Right atrium auricular region (tissue), 2 donors: Measurements from ENCODE around the gene TTC9. TPM values are rescaled to one million over a fixed set of nuclear protein-coding genes. Genes with fewer than 3 reads are reported as not detected.

Source experiments
- DNase-seq: peaks from one replicate; pipeline ENCODE4 v3.0.0-alpha.2; 2019; ENCODE audit warnings: low spot score
- H3K27ac ChIP-seq, 2 donors: fragments of 200-600 bp; sonication (generic); 1 replicate in 1 of 2; 2 replicates in 1 of 2; pipeline ENCODE4 v1.5.1; 2016 to 2019
- H3K27me3 ChIP-seq, 2 donors: fragments of 200-600 bp; sonication (generic); one replicate each; pipeline versions ENCODE4 v1.5.1 to v1.6.0; 2017 to 2019
- H3K36me3 ChIP-seq: fragments of 200-600 bp; sonication (generic); one replicate; pipeline ENCODE4 v1.5.1; 2016
- H3K4me1 ChIP-seq, 2 donors: fragments of 200-600 bp; sonication (generic); one replicate each; pipeline versions ENCODE4 v1.5.1 to v1.6.0; 2017 to 2019
- H3K4me3 ChIP-seq, 2 donors: fragments of 200-600 bp; sonication (generic); 1 replicate in 1 of 2; 2 replicates in 1 of 2; pipeline ENCODE4 v1.5.1; 2017 to 2019; ENCODE audit warnings: mild to moderate bottlenecking in 1 of 2, moderate library complexity in 1 of 2
- H3K9me3 ChIP-seq, 2 donors: fragments of 200-600 bp; sonication (generic); one replicate each; pipeline ENCODE4 v1.5.1; 2019
- CTCF ChIP-seq, 2 donors: fragments of 200-600 bp; sonication (generic); IDR thresholded peaks; one replicate each; pipeline ENCODE4 v1.5.1; 2019; ENCODE audit warnings: antibody characterized with exemption in 2 of 2
- total RNA-seq, 2 donors: library from RNA; depleted of rRNA; stranded (reverse); fragments of >200 nt; gene quantifications; one replicate each; pipeline ENCODE4 v1.1.0, GENCODE V29; 2016

Gene TTC9
- total RNA-seq, 2 donors from 2014 or later, result 2.2 to 5.3 TPM

- H3K27me3 ChIP-seq, result no peaks in the 10 kb centered on the region
- DNase-seq, result no peak
- H3K4me3 ChIP-seq, result no peak overlapping the region
- no peak for TF ChIP-seq CTCF (IDR thresholded peaks at IDR 0.05)
- H3K27ac ChIP-seq, result no peak overlapping the region
- H3K9me3 ChIP-seq, result no peaks in the 10 kb centered on the region
- H3K4me1 ChIP-seq, result peaks cover 0 to 20% of the 10 kb centered on the region in 2 donors
- H3K36me3 ChIP-seq, result no peaks in the 10 kb centered on the region
Observed at GRCh38 chr14:70645892-70646291, 4.2 kb downstream of the TTC9 start.

- H3K4me1 ChIP-seq, result peaks cover 0 to 14% of the 10 kb centered on the region in 2 donors
- TF ChIP-seq CTCF (IDR thresholded peaks at IDR 0.05), result no peak
- no peak overlapping the region for H3K27ac ChIP-seq
- no peaks in the 10 kb centered on the region for H3K36me3 ChIP-seq
- no peak overlapping the region for H3K4me3 ChIP-seq
- DNase-seq, result no peak
- no peaks in the 10 kb centered on the region for H3K9me3 ChIP-seq
- no peaks in the 10 kb centered on the region for H3K27me3 ChIP-seq
Observed at GRCh38 chr14:70646705-70647104, 5.0 kb downstream of the TTC9 start.

- peaks cover 0 to 2% of the 10 kb centered on the region in 2 donors for H3K4me1 ChIP-seq
- H3K27ac ChIP-seq, result no peak overlapping the region
- TF ChIP-seq CTCF (IDR thresholded peaks at IDR 0.05), result no peak
- DNase-seq, result no peak
- H3K36me3 ChIP-seq, result no peaks in the 10 kb centered on the region
- no peak overlapping the region for H3K4me3 ChIP-seq
- no peaks in the 10 kb centered on the region for H3K9me3 ChIP-seq
- H3K27me3 ChIP-seq, result no peaks in the 10 kb centered on the region
Observed at GRCh38 chr14:70648346-70648745, 6.6 kb downstream of the TTC9 start.

- no peaks in the 10 kb centered on the region for H3K4me1 ChIP-seq
- no peak for DNase-seq
- no peak overlapping the region for H3K27ac ChIP-seq
- H3K36me3 ChIP-seq, result no peaks in the 10 kb centered on the region
- H3K9me3 ChIP-seq, result no peaks in the 10 kb centered on the region
- no peaks in the 10 kb centered on the region for H3K27me3 ChIP-seq
- no peak overlapping the region for H3K4me3 ChIP-seq
- no peak for TF ChIP-seq CTCF (IDR thresholded peaks at IDR 0.05)
Observed at GRCh38 chr14:70649803-70650202, 8.1 kb downstream of the TTC9 start.

- no peak for DNase-seq
- no peaks in the 10 kb centered on the region for H3K9me3 ChIP-seq
- no peaks in the 10 kb centered on the region for H3K27me3 ChIP-seq
- H3K4me3 ChIP-seq, result no peak overlapping the region
- H3K36me3 ChIP-seq, result no peaks in the 10 kb centered on the region
- no peak for TF ChIP-seq CTCF (IDR thresholded peaks at IDR 0.05)
- no peaks in the 10 kb centered on the region for H3K4me1 ChIP-seq
- no peak overlapping the region for H3K27ac ChIP-seq
Observed at GRCh38 chr14:70651522-70651921, 9.8 kb downstream of the TTC9 start.

GRCh38 chr14:70652871-70653270 lies 11.2 kb downstream of the TTC9 start:
- no peaks in the 10 kb centered on the region for H3K4me1 ChIP-seq
- no peak overlapping the region for H3K27ac ChIP-seq
- no peak for DNase-seq
- H3K27me3 ChIP-seq, result no peaks in the 10 kb centered on the region
- H3K4me3 ChIP-seq, result no peak overlapping the region
- H3K9me3 ChIP-seq, result no peaks in the 10 kb centered on the region
- no peaks in the 10 kb centered on the region for H3K36me3 ChIP-seq
- no peak for TF ChIP-seq CTCF (IDR thresholded peaks at IDR 0.05)
